MG63 (cell line): ENCODE results near the gene ATP1A2. TPM values are rescaled to one million over a fixed set of nuclear protein-coding genes. Genes with fewer than 3 reads are reported as not detected.
"Not testable (repeated sequence)": the region's sequence is repeated elsewhere in the genome, so short reads cannot be mapped to it uniquely, and the experiment has no call there.

Experiments
- DNase-seq: peaks from one replicate; pipeline ENCODE4 v3.0.0-alpha.2; 2020
- H3K27me3 ChIP-seq: fragments of 250-450 bp; sonication (Bioruptor Pico); 2 replicates; pipeline ENCODE4 v1.5.1; 2020; ENCODE audit warnings: mild to moderate bottlenecking, moderate library complexity
- H3K36me3 ChIP-seq: fragments of 250-450 bp; sonication (Bioruptor Pico); 2 replicates; pipeline ENCODE4 v1.5.1; 2020; ENCODE audit warnings: mild to moderate bottlenecking, moderate library complexity
- H3K4me3 ChIP-seq: fragments of 250-450 bp; sonication (Bioruptor Pico); 2 replicates; pipeline ENCODE4 v1.5.1; 2020; ENCODE audit warnings: mild to moderate bottlenecking, moderate library complexity
- H3K9me3 ChIP-seq: fragments of 250-450 bp; sonication (Bioruptor Pico); 2 replicates; pipeline ENCODE4 v1.5.1; 2020; ENCODE audit warnings: mild to moderate bottlenecking, moderate library complexity
- total RNA-seq: library from RNA; depleted of rRNA; stranded (reverse); fragments of >200 nt; shearing (Covaris generic); gene quantifications from 2 replicates; pipeline ENCODE4 v1.2.3, GENCODE V29; 2014; ENCODE audit warnings: low replicate concordance

Gene ATP1A2
- total RNA-seq, 1 experiment from 2014 or later, result not detected

GRCh38 chr1:160111462-160111861, 4.1 kb upstream of the ATP1A2 start:
- H3K4me3 ChIP-seq, DNase-seq, H3K9me3 ChIP-seq, H3K36me3 ChIP-seq, H3K27me3 ChIP-seq: not testable (repeated sequence)

- DNase-seq, result no peak
- Histone ChIP-seq H3K27me3 (no peaks in the 10 kb centered on the region), H3K9me3 (no peaks in the 10 kb centered on the region), H3K36me3 (no peaks in the 10 kb centered on the region), H3K4me3 (no peak overlapping the region)
These were observed 3.2 kb upstream of the ATP1A2 start for GRCh38 chr1:160112357-160112756.

GRCh38 chr1:160113407-160113806, 2.2 kb upstream of the ATP1A2 start:
- Histone ChIP-seq H3K4me3 (no peak overlapping the region), H3K9me3 (no peaks in the 10 kb centered on the region), H3K27me3 (no peaks in the 10 kb centered on the region), H3K36me3 (no peaks in the 10 kb centered on the region)
- peak; percentile 37 for DNase-seq

GRCh38 chr1:160114085-160114484, 1.5 kb upstream of the ATP1A2 start:
- DNase-seq, result no peak
- no peaks in the 10 kb centered on the region for H3K36me3 ChIP-seq
- H3K27me3 ChIP-seq, result no peaks in the 10 kb centered on the region
- H3K4me3 ChIP-seq, result no peak overlapping the region
- no peaks in the 10 kb centered on the region for H3K9me3 ChIP-seq

GRCh38 chr1:160116283-160117147, 956 bp downstream of the ATP1A2 start:
- H3K4me3 ChIP-seq, result no peak overlapping the region

GRCh38 chr1:160117300-160117699, 1.7 kb downstream of the ATP1A2 start:
- Histone ChIP-seq H3K4me3 (no peak overlapping the region), H3K9me3 (no peaks in the 10 kb centered on the region), H3K36me3 (no peaks in the 10 kb centered on the region), H3K27me3 (no peaks in the 10 kb centered on the region)
- DNase-seq, result no peak

More at GRCh38 chr1:160116283-160117147, 956 bp downstream of the ATP1A2 start:
- Histone ChIP-seq H3K9me3 (no peaks in the 10 kb centered on the region), H3K36me3 (no peaks in the 10 kb centered on the region), H3K27me3 (no peaks in the 10 kb centered on the region)
- DNase-seq, result no peak

GRCh38 chr1:160117709-160118183, 2.2 kb downstream of the ATP1A2 start:
- DNase-seq, result peak; percentile 73
- Histone ChIP-seq H3K36me3 (no peaks in the 10 kb centered on the region), H3K4me3 (no peak overlapping the region), H3K27me3 (no peaks in the 10 kb centered on the region), H3K9me3 (no peaks in the 10 kb centered on the region)

- no peak for DNase-seq
- H3K27me3 ChIP-seq, result no peaks in the 10 kb centered on the region
- no peak overlapping the region for H3K4me3 ChIP-seq
- H3K9me3 ChIP-seq, result no peaks in the 10 kb centered on the region
- no peaks in the 10 kb centered on the region for H3K36me3 ChIP-seq
These were observed 3.4 kb downstream of the ATP1A2 start for GRCh38 chr1:160118928-160119327.

GRCh38 chr1:160120797-160121196, 5.2 kb downstream of the ATP1A2 start:
- Histone ChIP-seq H3K27me3 (no peaks in the 10 kb centered on the region), H3K9me3 (no peaks in the 10 kb centered on the region), H3K36me3 (no peaks in the 10 kb centered on the region), H3K4me3 (no peak overlapping the region)
- DNase-seq, result no peak

- H3K9me3 ChIP-seq, result no peaks in the 10 kb centered on the region
- H3K4me3 ChIP-seq, result no peak overlapping the region
- no peaks in the 10 kb centered on the region for H3K27me3 ChIP-seq
- no peaks in the 10 kb centered on the region for H3K36me3 ChIP-seq
- DNase-seq, result no peak
These were observed 5.8 kb downstream of the ATP1A2 start for GRCh38 chr1:160121388-160121787.

GRCh38 chr1:160122978-160123495, 7.5 kb downstream of the ATP1A2 start:
- no peaks in the 10 kb centered on the region for H3K9me3 ChIP-seq
- no peak overlapping the region for H3K4me3 ChIP-seq
- DNase-seq, result no peak
- H3K36me3 ChIP-seq, result no peaks in the 10 kb centered on the region
- H3K27me3 ChIP-seq, result no peaks in the 10 kb centered on the region

- H3K4me3 ChIP-seq, result no peak overlapping the region
- H3K9me3 ChIP-seq, result no peaks in the 10 kb centered on the region
- no peaks in the 10 kb centered on the region for H3K27me3 ChIP-seq
- no peak for DNase-seq
- H3K36me3 ChIP-seq, result no peaks in the 10 kb centered on the region
These were observed 8.2 kb downstream of the ATP1A2 start for GRCh38 chr1:160123726-160124125.

GRCh38 chr1:160124705-160125478, 9.3 kb downstream of the ATP1A2 start:
- H3K27me3 ChIP-seq, result no peaks in the 10 kb centered on the region
- H3K9me3 ChIP-seq, result no peaks in the 10 kb centered on the region
- no peak overlapping the region for H3K4me3 ChIP-seq
- H3K36me3 ChIP-seq, result no peaks in the 10 kb centered on the region
- peak; percentile 77 for DNase-seq

- no peak for DNase-seq
- no peaks in the 10 kb centered on the region for H3K9me3 ChIP-seq
- no peak overlapping the region for H3K4me3 ChIP-seq
- H3K36me3 ChIP-seq, result no peaks in the 10 kb centered on the region
- no peaks in the 10 kb centered on the region for H3K27me3 ChIP-seq
These were observed 10.2 kb downstream of the ATP1A2 start for GRCh38 chr1:160125746-160126145.

GRCh38 chr1:160126342-160126741, 10.8 kb downstream of the ATP1A2 start:
- not testable (repeated sequence) for DNase-seq, H3K36me3 ChIP-seq, H3K9me3 ChIP-seq

GRCh38 chr1:160127381-160127780, 11.8 kb downstream of the ATP1A2 start:
- Histone ChIP-seq H3K36me3 (no peaks in the 10 kb centered on the region), H3K9me3 (no peaks in the 10 kb centered on the region), H3K4me3 (no peak overlapping the region), H3K27me3 (no peaks in the 10 kb centered on the region)
- no peak for DNase-seq

More at GRCh38 chr1:160126342-160126741, 10.8 kb downstream of the ATP1A2 start:
- not testable (repeated sequence) for H3K27me3 ChIP-seq, H3K4me3 ChIP-seq

- H3K4me3 ChIP-seq, result no peak overlapping the region
- peak; percentile 58 for DNase-seq
- H3K27me3 ChIP-seq, result no peaks in the 10 kb centered on the region
- H3K36me3 ChIP-seq, result no peaks in the 10 kb centered on the region
- no peaks in the 10 kb centered on the region for H3K9me3 ChIP-seq
These were observed 12.4 kb downstream of the ATP1A2 start for GRCh38 chr1:160127865-160128523.
